ENCODE measurements around the gene TBPL2. TPM values are rescaled to one million over a fixed set of nuclear protein-coding genes. Genes with fewer than 3 reads are reported as not detected.

TBPL2 gene
- total and polyA plus RNA-seq, 4 experiments from 2014 or later, result not detected

GRCh38 chr14:55412676-55413075, 27.7 kb downstream of the TBPL2 start:
- intact Hi-C loops (cut with micrococcal nuclease), result loop anchor here (5.0 kb wide), 2 partner anchors 40 to 140 kb away; partner anchors contain the start of gene FBXO34
- Histone ChIP-seq H3K27me3 (ENCODE audit: insufficient read depth, low read length) (no peaks in the 10 kb centered on the region), H3K4me1 (ENCODE audit: insufficient read depth, low read length) (peaks cover 24% of the 10 kb centered on the region), H3K9me3 (ENCODE audit: control insufficient read depth in 1 of 2, low read length in 2 of 2) (no peaks in the 10 kb centered on the region), H3K36me3 (ENCODE audit: insufficient read depth, low read length) (no peaks in the 10 kb centered on the region), H3K4me3 (ENCODE audit: low read length in 2 of 2) (no peak overlapping the region), H3K27ac (ENCODE audit: low read depth, low read length) (no peak overlapping the region)
- no peaks in the 10 kb centered on the region for H3K9me3 Mint-ChIP-seq
- peaks cover 0 to 2% of the 10 kb centered on the region in 2 donors for H3K27me3 Mint-ChIP-seq
- peaks cover 0 to 5% of the 10 kb centered on the region in 2 donors for H3K36me3 Mint-ChIP-seq
- peak overlapping the region in 2 of 7 donors; percentile 38 to 92 for H3K27ac Mint-ChIP-seq
- peak overlapping the region in 7 of 8 donors; percentile 50 to 94 (median 90) for H3K4me3 Mint-ChIP-seq
- POLR2A ChIA-PET (ENCODE audit: partially characterized antibody), result interaction anchor here (1.0 kb wide), 1 partner anchor 166 kb away, joined by 3 read pairs; no protein-coding TSS in a partner anchor
- no peak for DNase-seq
- H3K4me1 Mint-ChIP-seq, result peaks cover 23 to 41% (median 34%) of the 10 kb centered on the region in 4 donors
- CTCF ChIA-PET (ENCODE audit: partially characterized antibody), result interaction anchor here (1.4 kb wide), 1 partner anchor 16 kb away, joined by 6 read pairs; no protein-coding TSS in a partner anchor

GRCh38 chr14:55411426-55412389, 28.7 kb downstream of the TBPL2 start, which contains the start of gene ATG14:
TSS of gene ATG14 (minus strand) at chr14:55411830. CDS start at chr14:55411822, 8 bp downstream.
- POLR2A ChIA-PET (ENCODE audit: partially characterized antibody), result interaction anchor here (1.1 to 1.8 kb wide), 4 partner anchors 26 to 360 kb away, joined by 3 to 8 read pairs (median 4); partner anchors contain the start of genes FBXO34 and MAPK1IP1L

GRCh38 chr14:55410876-55411275, 29.5 kb downstream of the TBPL2 start:
- Mint-ChIP-seq H3K27ac (peak overlapping the region; percentile 16 to 96 (median 90)), H3K4me1 (peaks cover 27 to 57% (median 44%) of the 10 kb centered on the region in 4 donors), H3K9me3 (no peaks in the 10 kb centered on the region), H3K36me3 (peaks cover 0 to 8% of the 10 kb centered on the region in 2 donors), H3K27me3 (peaks cover 0 to 2% of the 10 kb centered on the region in 2 donors), H3K4me3 (peak overlapping the region; percentile 88 to 94 (median 92))
- peak overlapping the region; percentile 90 to 93 for H3K4me3 ChIP-seq (ENCODE audit: low read length in 2 of 2)
- DNase-seq, result no peak
- CTCF ChIA-PET (ENCODE audit: partially characterized antibody), result interaction anchor here (0.7 to 1.7 kb wide), 7 partner anchors 20 to 165 kb away, joined by 3 to 6 read pairs (median 4); no protein-coding TSS in a partner anchor
- H3K27me3 ChIP-seq (ENCODE audit: insufficient read depth, low read length), result no peaks in the 10 kb centered on the region
- H3K4me1 ChIP-seq (ENCODE audit: insufficient read depth, low read length), result peaks cover 24% of the 10 kb centered on the region
- H3K9me3 ChIP-seq (ENCODE audit: control insufficient read depth in 1 of 2, low read length in 2 of 2), result no peaks in the 10 kb centered on the region
- intact Hi-C loops (cut with micrococcal nuclease), result loop anchor here (2.0 to 5.0 kb wide), 3 partner anchors 20 to 139 kb away; partner anchors contain the start of gene FBXO34
- H3K36me3 ChIP-seq (ENCODE audit: insufficient read depth, low read length), result no peaks in the 10 kb centered on the region
- peak overlapping the region; percentile 78 for H3K27ac ChIP-seq (ENCODE audit: low read depth, low read length)
- POLR2A ChIA-PET (ENCODE audit: partially characterized antibody), result interaction anchor here (0.6 to 1.8 kb wide), 5 partner anchors 20 to 360 kb away, joined by 3 to 8 read pairs (median 3); partner anchors contain the start of genes FBXO34 and MAPK1IP1L

More at GRCh38 chr14:55411426-55412389, 28.7 kb downstream of the TBPL2 start, which contains the start of gene ATG14:
- CTCF ChIA-PET (ENCODE audit: partially characterized antibody), result interaction anchor here (1.3 to 1.7 kb wide), 6 partner anchors 17 to 166 kb away, joined by 3 to 6 read pairs (median 5); no protein-coding TSS in a partner anchor
- H3K9me3 ChIP-seq (ENCODE audit: control insufficient read depth in 1 of 2, low read length in 2 of 2), result no peaks in the 10 kb centered on the region
- H3K4me1 ChIP-seq (ENCODE audit: insufficient read depth, low read length), result peaks cover 24% of the 10 kb centered on the region
- H3K4me3 ChIP-seq (ENCODE audit: low read length in 2 of 2), result peak within 1 kb of the TSS; percentile 90 to 93
- peak within 1 kb of the TSS; percentile 78 for H3K27ac ChIP-seq (ENCODE audit: low read depth, low read length)
- peaks cover 0 to 2% of the 10 kb centered on the region in 2 donors for H3K27me3 Mint-ChIP-seq
- H3K27me3 ChIP-seq (ENCODE audit: insufficient read depth, low read length), result no peaks in the 10 kb centered on the region
- H3K4me1 Mint-ChIP-seq, result peaks cover 27 to 49% (median 38%) of the 10 kb centered on the region in 4 donors
- peak within 1 kb of the TSS; percentile 88 to 94 (median 92) for H3K4me3 Mint-ChIP-seq
- no peaks in the 10 kb centered on the region for H3K9me3 Mint-ChIP-seq
- intact Hi-C loops (cut with micrococcal nuclease), result loop anchor here (2.0 to 5.0 kb wide), 3 partner anchors 19 to 139 kb away; partner anchors contain the start of gene FBXO34
- H3K36me3 Mint-ChIP-seq, result peaks cover 0 to 8% of the 10 kb centered on the region in 2 donors
- H3K36me3 ChIP-seq (ENCODE audit: insufficient read depth, low read length), result no peaks in the 10 kb centered on the region
- peak; percentile 65 to 76 (median 73) for DNase-seq
- peak within 1 kb of the TSS; percentile 45 to 96 (median 91) for H3K27ac Mint-ChIP-seq

GRCh38 chr14:55404173-55404854, 36.1 kb downstream of the TBPL2 start:
- no peaks in the 10 kb centered on the region for H3K9me3 Mint-ChIP-seq
- H3K36me3 ChIP-seq (ENCODE audit: insufficient read depth, low read length), result no peaks in the 10 kb centered on the region
- peak overlapping the region in 1 of 7 donors; percentile 11 for H3K27ac Mint-ChIP-seq
- peaks cover 0 to 10% of the 10 kb centered on the region in 2 donors for H3K36me3 Mint-ChIP-seq
- intact Hi-C loops (cut with micrococcal nuclease), result no loop called here
- peaks cover 33 to 61% (median 39%) of the 10 kb centered on the region in 4 donors for H3K4me1 Mint-ChIP-seq
- ChIA-PET POLR2A (ENCODE audit: partially characterized antibody) (no interaction called here), CTCF (ENCODE audit: partially characterized antibody) (interaction anchor here (1.2 kb wide), 1 partner anchor 50 kb away, joined by 3 read pairs; no protein-coding TSS in a partner anchor)
- H3K27me3 Mint-ChIP-seq, result no peaks in the 10 kb centered on the region
- no peaks in the 10 kb centered on the region for H3K27me3 ChIP-seq (ENCODE audit: insufficient read depth, low read length)
- H3K4me1 ChIP-seq (ENCODE audit: insufficient read depth, low read length), result peaks cover 13% of the 10 kb centered on the region
- no peak overlapping the region for H3K4me3 Mint-ChIP-seq
- H3K9me3 ChIP-seq (ENCODE audit: control insufficient read depth in 1 of 2, low read length in 2 of 2), result no peaks in the 10 kb centered on the region
- H3K4me3 ChIP-seq (ENCODE audit: low read length in 2 of 2), result no peak overlapping the region
- H3K27ac ChIP-seq (ENCODE audit: low read depth, low read length), result no peak overlapping the region
- no peak for DNase-seq

GRCh38 chr14:55401751-55402150, 38.7 kb downstream of the TBPL2 start:
- Mint-ChIP-seq H3K9me3 (no peaks in the 10 kb centered on the region), H3K27ac (peak overlapping the region in 1 of 7 donors; percentile 17), H3K4me3 (no peak overlapping the region), H3K4me1 (peaks cover 26 to 41% (median 27%) of the 10 kb centered on the region in 4 donors), H3K27me3 (no peaks in the 10 kb centered on the region), H3K36me3 (peaks cover 3 to 10% of the 10 kb centered on the region in 2 donors)
- intact Hi-C loops (cut with micrococcal nuclease), result no loop called here
- H3K36me3 ChIP-seq (ENCODE audit: insufficient read depth, low read length), result no peaks in the 10 kb centered on the region
- no peak overlapping the region for H3K27ac ChIP-seq (ENCODE audit: low read depth, low read length)
- ChIA-PET CTCF (ENCODE audit: partially characterized antibody) (no interaction called here), POLR2A (ENCODE audit: partially characterized antibody) (no interaction called here)
- no peaks in the 10 kb centered on the region for H3K9me3 ChIP-seq (ENCODE audit: control insufficient read depth in 1 of 2, low read length in 2 of 2)
- H3K4me3 ChIP-seq (ENCODE audit: low read length in 2 of 2), result no peak overlapping the region
- no peaks in the 10 kb centered on the region for H3K27me3 ChIP-seq (ENCODE audit: insufficient read depth, low read length)
- peaks cover 14% of the 10 kb centered on the region for H3K4me1 ChIP-seq (ENCODE audit: insufficient read depth, low read length)
- DNase-seq, result no peak

GRCh38 chr14:55399852-55400251, 40.6 kb downstream of the TBPL2 start:
- Mint-ChIP-seq H3K4me1 (peaks cover 18 to 30% (median 24%) of the 10 kb centered on the region in 4 donors), H3K9me3 (no peaks in the 10 kb centered on the region), H3K36me3 (peaks cover 17 to 20% of the 10 kb centered on the region in 2 donors), H3K27me3 (no peaks in the 10 kb centered on the region), H3K4me3 (no peak overlapping the region), H3K27ac (peak overlapping the region in 1 of 7 donors; percentile 32)
- Histone ChIP-seq H3K27me3 (ENCODE audit: insufficient read depth, low read length) (no peaks in the 10 kb centered on the region), H3K4me3 (ENCODE audit: low read length in 2 of 2) (no peak overlapping the region), H3K36me3 (ENCODE audit: insufficient read depth, low read length) (peaks cover 13% of the 10 kb centered on the region), H3K27ac (ENCODE audit: low read depth, low read length) (no peak overlapping the region), H3K4me1 (ENCODE audit: insufficient read depth, low read length) (peaks cover 14% of the 10 kb centered on the region), H3K9me3 (ENCODE audit: control insufficient read depth in 1 of 2, low read length in 2 of 2) (no peaks in the 10 kb centered on the region)
- intact Hi-C loops (cut with micrococcal nuclease), result no loop called here
- ChIA-PET CTCF (ENCODE audit: partially characterized antibody) (no interaction called here), POLR2A (ENCODE audit: partially characterized antibody) (no interaction called here)
- no peak for DNase-seq
